Amniotic epithelial cell (primary cell): ENCODE measurements around the gene PHF13.
A peak's percentile ranks its signal among the peaks of the same experiment; 100 is the strongest.

ENCODE experiments used
- DNase-seq: peaks from one replicate; pipeline ENCODE4 v3.0.0-alpha.2; 2010; ENCODE audit warnings: low read depth

Gene PHF13

DNA sequence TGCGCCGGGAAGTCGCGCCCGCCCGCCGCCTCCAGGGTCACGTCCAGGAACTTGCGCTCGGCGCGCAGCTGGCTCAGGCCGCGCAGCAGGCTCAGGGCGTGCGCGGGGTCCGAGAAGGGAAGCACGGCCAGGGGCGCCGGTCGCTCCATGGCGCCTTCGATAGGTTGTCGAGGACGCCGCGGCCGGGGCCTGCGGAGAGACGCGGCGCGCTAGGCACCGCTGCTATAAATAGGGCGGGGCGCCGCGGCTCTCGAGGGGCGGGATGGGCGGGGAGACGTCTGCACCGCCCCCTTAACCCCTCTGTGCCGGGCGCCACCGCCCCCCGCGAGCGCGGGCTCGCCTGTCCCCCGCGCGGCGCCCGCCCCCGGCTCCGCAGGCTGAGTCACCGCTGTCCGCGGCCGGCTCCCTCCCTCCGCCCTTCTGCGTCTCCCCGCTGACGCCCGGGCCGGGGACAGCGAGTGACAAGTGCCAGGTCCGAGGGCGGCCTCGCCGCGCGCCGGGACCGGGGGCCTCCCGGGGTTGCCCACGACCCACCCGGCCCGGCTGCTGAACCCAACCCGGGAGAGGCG lies 10.8 kb upstream of the PHF13 start, which contains the start of gene KLHL21:
TSS of gene KLHL21 (minus strand) at position 201 of the 569 bp plus-strand sequence. CDS start at position 149, 52 bp downstream.
- peak; percentile 78 for DNase-seq

DNA sequence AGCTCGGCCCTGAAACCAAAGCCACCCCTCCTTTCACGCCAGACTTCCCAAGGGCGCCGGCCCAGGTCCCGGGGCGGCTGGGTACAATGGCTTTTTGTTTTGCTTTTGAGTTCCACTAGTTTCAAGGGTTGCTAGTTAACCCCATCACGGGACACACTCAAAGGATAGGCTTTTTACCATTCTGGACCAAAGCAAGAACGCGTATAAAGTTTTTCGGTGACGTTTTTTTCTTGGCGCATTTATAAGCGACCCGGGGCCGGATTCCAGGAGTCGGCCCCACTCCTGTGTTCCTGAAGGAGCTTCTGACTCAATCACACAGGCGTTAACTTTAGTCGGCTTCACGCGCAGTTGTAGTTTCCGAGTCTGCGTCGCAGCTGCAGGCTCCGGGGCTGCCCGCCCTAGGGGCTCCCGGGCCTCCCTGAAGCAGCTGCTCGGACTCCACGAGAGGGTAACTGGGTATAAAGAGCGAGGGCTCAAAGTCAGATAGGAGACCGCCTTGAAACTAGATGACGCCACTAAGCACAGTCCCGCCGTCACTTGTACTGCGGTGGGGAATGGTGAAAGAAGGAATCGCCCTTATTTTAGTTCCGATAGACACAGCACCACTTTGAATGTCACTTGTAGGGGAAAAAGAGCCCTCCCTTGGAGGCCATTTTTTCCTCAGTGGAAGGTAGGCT lies 10.2 kb upstream of the PHF13 start:
- DNase-seq, result peak; percentile 77

DNA sequence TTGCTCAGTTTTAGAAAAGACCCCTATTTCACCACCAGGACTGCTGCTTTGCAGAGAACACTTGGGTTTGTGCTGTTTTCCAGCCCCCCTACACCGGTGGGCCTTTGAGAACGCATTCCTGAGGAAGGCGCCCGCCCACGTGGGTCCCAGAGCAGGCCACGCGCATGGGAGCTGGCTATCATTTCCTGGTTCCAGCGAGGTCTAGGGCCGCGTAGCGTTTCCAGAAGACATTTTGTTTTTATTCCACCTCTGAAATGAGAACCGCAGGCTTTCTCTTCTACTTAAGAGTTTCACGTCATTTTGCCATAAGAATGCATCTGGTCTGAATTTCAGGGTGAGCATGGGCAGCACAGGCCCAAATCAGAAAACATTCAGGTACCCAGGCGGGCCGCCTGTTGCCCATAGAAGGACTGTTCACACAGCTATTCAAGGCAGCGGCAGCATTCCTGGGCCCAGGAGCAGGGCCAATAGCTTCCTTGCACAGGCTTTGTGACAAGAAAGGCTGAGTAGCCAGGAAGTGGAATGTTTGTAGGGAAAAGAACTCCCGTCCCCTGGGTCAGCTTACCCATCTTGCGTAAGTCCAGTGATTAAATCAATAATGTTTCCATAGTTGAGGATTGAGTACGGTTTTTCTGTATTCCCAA lies 9.5 kb upstream of the PHF13 start:
- DNase-seq, result peak; percentile 63

DNA sequence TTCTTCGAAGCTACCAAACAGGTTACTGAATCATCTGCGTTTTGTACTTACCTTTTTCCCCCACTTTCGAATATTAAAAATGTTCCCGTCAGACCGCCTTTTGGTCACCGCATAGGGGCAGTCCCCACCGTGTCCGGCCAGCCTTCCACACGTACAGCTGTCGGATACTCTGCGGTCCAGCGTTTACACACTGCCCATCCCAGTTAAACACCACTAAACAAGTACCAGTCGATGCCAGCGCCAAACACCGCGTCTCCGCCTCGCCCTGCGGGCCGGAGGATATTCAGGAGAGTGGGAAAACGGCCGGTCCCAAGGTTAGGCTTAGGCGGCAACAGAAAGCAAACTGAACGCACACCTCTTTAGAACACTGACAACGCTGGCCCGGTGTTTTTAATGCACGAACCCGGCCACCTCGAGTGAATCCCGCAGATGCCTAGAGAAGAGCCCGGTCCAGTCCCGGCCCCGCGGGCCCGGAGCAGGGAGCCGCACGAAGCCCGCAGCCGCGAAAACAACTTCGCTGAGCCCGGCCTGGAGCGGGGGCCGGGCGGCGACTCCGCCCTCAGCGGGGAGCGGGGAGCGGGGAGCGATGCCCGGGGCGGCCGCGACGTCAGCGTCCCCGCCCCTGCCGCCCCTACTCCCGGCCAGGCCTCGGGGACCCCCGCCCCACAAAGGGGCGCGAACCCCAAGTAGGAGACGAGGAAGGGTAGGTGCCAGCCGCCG lies 730 bp upstream of the PHF13 start:
- DNase-seq, result peak; percentile 46

DNA sequence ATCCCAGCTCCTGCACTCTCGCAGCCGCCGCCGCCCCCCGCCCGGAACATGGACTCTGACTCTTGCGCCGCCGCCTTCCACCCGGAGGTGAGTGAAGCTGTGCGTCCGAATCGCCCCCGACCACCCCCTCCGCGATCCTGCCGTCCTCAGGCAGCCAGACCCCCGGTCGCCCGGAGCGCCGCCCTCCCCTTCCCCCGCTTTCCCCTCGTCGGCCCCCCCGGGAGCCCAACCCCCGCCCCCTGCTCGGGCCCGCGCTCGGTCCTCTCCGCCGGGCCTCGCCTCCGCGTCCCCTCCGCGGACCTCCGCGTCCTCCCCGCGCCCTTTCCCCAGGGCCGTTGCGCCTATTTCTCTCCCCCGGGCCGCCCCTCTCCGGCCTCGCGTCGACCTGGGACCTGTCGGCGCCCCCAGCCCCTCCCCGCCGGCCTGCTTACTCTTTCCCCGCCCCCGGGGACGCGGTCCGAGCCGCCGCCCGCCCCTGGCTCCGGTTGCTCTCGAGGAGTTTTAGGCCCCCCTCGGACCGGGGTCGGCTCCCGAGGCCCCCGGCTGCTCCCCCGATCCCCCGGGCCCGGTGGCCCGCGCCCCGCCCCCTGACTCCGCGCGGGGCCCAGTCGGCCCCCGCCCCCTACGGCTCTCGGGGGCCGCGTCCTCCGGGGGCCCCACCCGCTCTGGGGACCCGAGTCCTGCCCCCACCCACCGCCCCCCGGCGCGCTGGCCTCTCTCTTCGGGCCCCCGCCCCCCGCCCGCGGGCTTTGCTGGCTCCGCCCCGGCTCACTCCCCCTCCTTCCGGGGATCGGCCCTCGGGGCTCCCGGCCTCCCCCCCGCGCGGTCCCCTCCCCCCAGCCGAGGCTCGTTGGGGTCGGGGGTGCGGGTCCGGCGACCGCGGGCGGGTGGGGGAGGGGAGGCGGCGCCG lies 743 bp downstream of the PHF13 start:
- DNase-seq, result no peak

DNA sequence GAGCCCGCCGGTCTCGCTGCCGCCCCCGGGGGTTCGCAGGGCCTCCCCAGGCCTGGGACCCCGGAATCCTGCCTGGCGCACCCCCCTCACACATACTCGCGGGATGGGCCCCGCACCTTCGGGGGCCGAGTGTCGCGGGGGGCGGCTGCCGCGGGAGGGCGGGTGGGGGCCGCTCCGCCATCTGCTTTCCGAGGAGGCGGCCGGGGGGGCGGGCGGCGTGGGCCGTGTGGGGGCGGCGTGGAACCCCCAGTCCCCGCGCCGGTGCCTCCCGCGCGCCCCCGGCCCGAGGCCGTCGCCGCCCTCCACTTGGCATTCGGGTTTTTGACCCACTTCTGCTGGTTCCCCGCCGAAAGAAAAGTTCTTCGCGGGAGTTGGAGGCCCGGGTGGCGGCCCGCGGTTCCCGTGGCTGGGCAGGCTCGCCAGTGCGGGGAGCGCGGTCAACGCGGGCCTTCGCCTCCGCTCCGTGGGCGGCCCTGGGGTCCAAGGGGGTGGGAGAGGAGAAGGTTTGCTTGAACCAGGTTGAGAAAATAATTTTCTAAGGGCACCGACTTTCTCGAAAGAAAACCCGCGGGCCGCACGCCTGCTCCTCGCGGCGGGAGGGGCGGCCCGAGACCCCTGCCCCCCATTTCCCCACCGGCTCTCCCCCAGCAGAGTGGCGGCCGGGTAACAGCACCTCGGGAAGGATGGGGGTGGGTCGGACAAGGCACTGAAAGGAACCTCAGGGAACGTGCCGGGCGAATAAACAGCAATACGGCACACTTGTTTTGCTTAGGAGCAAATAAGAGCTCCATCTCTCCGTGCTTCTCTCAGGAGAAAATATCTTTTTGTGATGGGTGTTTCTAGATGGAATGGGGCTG lies 1.6 kb downstream of the PHF13 start:
- no peak for DNase-seq

DNA sequence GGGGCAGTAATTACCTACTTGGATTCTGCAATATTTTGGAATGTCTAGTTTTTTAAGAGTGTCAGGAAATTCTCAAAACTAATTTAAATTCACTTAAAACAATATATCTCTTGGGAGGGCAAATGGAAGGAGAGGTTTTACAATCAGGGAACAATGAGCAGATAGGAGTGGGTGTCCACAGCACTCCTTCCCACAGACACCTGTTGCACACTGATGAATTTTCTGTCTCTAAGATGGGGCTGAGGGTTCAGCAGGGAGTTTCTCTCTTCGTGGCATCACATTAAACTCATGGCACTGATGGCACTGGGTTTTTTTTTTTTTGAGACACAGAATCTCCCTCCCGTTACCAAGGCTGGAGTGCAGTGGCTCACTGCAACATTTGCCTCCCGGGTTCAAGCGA lies 5.5 kb downstream of the PHF13 start:
- no peak for DNase-seq

DNA sequence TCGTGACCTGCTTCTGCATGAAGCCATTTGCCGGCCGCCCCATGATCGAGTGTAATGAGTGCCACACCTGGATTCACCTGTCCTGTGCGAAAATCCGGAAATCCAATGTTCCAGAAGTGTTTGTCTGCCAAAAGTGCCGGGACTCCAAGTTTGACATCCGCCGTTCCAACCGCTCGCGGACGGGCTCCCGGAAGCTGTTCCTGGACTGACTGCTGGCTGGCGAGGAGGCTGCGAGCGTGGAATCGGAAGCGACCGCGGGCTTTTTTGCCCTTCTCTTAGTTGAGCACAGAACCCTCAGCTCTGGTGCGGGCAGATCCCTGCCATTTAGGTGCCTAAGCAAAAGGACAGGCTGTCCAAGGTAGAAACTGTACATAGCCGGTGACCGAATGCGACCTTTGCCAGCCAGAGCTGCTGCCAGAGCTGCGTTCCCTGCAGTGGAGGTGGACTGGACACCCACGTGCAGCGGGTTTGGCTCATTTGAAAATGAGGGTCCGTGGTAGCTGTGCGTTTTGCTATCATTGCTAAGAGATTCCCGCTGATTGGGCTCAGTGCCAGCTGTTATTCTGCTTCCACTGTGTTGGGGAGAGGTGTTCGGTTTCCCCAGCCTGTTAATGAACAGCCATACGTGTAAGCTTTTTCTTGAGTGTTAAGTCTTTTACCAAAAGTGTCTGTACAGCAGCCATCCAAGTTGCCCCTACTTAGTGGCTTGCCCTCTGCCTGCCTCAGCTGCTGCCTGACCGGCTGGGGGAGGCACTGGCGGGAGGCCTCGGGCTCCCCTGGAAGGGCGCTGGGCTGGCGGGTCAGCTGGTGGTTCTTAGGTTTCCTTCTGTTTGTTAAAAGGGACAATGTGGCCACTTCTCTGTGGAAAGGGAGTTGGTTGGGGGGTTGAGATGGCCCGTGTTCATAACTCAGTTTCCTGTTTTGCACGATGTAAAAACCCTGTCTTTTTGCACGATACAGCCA lies 8.2 kb downstream of the PHF13 start:
- DNase-seq, result no peak

DNA sequence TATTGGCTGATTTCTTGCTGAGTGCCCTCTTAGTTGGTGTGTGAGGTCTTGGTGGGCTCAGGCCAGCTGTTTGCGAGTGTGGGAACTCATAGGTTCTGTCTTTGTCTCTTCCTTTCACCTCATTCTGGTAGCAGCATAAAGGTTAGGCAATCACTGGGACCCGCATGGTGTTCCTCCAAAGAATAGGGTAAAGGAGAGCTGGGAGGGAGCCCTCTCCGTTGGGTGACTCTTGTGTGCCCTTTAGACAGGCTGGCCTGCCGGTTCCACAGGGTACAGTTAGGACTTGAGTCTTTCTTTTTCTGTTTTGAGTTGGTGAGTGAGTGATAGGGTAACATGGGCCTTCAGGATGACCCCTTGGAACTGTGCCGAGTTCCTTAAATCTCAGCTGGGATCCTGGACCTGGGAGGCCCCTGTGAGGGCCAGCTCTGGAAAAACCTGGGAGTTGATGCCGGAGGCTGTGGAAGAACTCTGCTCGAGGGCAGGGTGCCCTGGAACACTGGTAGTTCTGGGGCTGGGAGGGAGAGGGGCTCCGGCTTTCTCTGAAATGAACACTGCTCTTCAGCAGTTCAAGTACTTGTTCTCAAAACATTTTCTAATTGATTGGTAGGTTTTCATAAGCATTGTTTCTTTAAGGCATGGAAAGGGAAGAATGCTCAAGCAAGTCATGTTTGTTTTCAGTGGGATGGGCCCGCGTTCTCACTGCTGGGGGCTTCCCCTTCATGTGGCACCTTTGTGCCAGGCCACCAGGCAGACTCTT lies 9.0 kb downstream of the PHF13 start:
- DNase-seq, result no peak

DNA sequence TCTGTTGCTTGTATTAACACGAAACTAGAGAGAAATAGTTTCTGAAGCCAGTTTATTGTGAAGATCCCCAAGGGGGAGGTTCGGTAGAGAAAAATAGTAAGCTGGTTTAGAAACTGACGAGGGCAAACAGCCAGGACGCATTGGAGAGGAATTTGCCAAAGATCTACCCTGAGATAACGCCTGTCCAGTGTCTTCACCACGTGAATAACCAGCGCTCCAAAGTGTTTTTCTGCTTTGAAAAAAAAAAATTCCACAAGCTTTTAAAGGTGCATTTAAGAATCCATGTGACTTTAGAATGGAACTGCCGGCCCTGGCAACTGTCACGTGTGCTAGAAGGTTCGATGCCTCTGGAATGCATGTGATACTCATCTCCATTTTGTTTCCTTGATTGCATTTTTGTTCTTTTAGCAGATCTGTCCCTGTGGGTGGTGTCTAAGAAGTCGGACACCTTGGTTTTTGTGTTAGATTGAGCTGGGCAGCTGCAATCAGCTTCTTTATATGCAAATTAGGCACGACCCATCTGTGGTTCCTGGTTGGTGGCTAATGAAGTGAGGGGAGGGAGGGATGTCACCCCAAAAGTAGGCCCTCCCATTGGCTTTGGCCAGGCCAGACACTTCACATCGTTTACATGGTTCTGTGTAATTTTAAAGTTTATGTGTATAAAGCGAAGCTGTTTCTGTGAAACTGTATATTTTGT lies 9.9 kb downstream of the PHF13 start:
- peak; percentile 74 for DNase-seq

DNA sequence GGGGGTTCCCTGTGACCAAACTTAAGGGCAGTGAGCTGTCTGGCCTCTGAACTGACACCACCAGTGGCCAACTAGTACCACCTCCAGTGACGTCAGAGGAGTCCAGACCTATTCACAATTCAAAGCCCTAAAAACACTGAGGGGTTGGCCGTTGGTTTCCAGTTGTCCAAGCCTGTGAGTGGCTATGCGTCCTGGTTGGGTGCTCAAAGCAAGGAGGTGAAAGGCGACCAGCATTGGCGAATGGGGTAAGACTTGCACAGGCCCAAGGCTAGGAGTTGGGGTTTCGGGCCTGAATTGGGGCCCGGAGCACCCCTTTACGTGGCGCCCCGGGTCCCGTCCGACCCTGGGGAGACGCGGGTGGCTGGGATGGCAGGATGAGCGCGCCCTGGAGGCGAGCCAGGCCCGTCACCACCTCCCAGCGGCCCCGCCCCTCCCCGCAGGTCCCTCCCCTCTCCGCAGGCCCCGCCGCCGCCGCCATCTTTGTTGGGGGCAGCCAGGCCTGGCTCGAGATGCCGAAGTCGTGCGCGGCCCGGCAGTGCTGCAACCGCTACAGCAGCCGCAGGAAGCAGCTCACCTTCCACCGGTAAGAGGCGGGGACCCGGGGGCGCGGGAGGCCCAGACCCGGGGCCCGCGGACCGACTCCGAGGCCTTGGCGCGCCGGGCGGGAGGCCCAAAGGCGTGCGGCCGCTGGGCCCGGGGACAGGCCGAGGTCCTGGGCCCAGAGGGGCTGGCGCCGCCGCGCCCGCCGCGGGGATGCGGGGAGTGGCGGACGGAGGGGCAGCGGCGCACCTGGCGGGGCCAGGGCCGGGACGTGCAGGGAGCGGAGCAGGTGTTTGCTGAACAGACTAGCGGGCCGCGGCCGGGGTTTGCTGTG lies 11.4 kb downstream of the PHF13 start, which contains the start of gene THAP3:
TSS of gene THAP3 (plus strand) at position 159 of the 874 bp plus-strand sequence. CDS start at position 510, 351 bp downstream.
- peak; percentile 89 for DNase-seq

DNA sequence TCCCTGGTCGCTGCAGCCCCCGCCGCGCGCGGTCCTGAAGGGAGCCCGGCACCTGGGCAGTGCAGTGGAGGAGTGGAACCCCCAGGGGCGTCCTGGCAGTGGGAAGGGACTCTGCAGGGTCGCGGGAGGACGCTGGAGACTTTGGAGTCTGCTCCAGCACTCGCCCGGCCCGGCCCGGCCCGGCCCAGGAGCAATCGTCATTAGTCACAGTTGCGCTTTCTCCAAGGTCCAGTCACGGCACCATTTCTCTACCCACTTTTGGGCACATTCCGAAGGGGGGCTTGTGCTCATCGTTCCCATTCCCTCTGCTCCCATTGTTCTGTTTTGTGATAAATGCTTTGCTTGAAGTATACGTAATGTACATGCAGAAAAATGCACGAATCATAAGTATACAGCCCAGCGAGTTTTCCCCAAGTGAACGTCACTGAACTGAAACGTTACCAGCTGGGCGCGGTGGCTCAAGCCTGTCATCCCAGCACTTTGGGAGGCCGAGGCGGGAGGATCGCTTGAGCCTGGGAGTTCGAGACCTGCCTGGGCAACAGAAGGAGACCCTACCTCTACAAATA lies 12.1 kb downstream of the PHF13 start:
- peak; percentile 42 for DNase-seq

DNA sequence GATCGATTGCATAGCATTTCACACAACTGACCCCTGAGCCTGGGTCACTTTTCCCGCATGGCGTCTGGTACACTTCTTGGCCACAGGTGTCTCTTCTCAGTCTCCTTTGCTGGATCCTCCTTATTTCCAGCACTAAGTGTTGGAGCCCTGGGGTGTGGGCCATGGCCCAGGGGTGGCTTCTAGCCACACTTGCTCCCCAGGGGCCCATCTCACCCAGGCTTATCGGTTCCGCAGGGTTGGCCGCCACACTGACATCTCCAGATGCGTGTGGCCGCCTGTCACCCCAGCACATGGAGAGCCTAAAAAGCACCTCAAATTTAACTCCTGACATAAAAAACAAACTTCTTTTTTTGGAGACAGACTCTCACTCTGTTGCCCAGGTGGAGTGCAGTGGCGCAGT lies 13.5 kb downstream of the PHF13 start:
- DNase-seq, result no peak

DNA sequence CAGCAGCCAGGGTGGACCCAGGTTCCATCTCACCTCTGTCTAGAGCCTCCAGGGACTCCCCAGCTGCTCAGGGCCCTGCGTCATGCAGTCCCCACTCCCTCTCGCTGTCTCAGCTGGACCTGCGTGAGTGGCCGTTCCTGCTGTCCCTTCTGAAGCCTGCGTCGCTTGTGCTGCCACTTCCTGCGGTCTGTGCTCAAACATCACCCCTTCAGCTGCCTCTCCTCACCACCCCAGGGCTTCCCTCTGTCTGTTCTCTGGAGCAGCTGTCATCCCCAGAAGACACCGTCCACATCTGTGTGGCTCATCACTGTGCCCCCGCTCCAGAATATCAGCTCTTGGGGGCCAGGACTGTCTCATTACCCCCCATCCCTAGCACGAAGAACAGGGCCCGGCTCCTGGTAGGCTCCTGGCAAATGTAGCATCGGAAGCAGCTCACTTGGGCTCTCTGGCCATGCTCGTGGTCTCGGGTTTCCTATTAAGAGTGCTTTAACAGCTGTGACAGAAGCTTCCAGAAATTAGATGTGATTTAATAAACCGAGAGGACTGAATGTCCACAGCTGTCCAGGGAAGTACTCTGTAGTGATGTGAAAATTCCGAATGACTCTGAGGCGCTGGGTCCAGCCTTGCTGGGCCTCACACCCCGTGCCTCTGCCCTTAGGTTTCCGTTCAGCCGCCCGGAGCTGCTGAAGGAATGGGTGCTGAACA lies 14.5 kb downstream of the PHF13 start:
- DNase-seq, result no peak

DNA sequence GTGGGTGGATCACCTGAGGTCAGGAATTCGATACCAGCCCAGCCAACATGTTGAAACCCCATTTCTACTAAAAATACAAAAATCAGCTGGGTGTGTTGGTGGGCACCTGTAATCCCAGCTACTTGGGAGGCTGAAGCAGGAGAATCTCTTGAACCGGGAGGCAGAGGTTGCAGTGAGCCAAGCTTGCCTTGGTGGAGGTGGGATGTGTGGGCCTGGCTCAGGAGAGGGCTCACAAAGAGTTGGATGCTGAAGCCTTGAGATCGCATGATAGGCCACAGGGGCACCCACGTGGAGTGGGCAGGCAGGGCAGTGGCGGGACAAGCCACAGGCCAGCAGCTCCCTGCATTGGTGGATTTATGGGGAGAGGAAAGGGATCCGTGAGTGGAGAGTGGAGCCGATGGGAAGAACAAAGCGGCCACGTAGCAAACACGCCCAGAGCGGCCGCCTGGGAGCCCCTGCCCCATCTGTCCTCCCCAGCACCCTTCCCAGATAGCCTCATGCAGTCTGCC lies 15.5 kb downstream of the PHF13 start:
- DNase-seq, result no peak

DNA sequence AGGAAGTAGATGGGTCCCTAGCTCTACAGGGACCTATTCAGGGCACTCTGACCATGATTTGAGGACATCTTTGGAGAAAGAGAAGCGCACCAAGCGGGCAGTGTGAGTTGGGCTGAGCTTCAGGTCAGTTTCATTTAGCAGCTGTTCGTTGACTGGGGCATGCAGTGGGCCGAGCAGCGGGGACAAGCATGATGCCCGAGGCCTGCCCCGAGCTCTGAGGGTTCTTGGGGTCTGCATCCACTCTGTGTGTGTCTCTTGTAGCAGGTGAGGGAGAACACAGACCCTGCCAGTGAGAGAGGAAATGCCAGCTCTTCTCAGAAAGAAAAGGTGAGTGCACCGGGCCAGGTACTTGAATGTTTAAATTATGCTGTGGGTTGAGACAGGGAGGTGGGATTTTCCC lies 16.5 kb downstream of the PHF13 start:
- no peak for DNase-seq
